Sigmoid colon (tissue), 4 donors: Measurements from ENCODE around the gene TNIK.

Experiments
- CTCF ChIP-seq, 4 experiments: fragments of 450-650 bp in 3 of 4; fragments of 200-600 bp in 1 of 4; IDR thresholded peaks; one replicate each; pipeline ENCODE4 v1.5.1; 2016 to 2019; ENCODE audit warnings: antibody characterized with exemption in 4 of 4, mild to moderate bottlenecking in 3 of 4, moderate library complexity in 2 of 4
- POLR2A ChIP-seq, 2 donors: fragments of 450-650 bp; IDR thresholded peaks; one replicate each; pipeline ENCODE4 v1.6.1; 2016; ENCODE audit warnings: antibody characterized with exemption in 2 of 2, mild to moderate bottlenecking in 2 of 2, moderate library complexity in 2 of 2
- POLR2AphosphoS5 ChIP-seq, 4 donors: sonication (generic); formaldehyde crosslinking; IDR thresholded peaks; one replicate each; pipeline ENCODE4 v1.6.1; 2017; ENCODE audit warnings: antibody characterized with exemption in 4 of 4

GRCh38 chr3:171142985-171143384, 317.2 kb downstream of the TNIK start:
- TF ChIP-seq CTCF (IDR thresholded peaks at IDR 0.05) (no peak), POLR2A (IDR thresholded peaks at IDR 0.05) (no peak), POLR2AphosphoS5 (IDR thresholded peaks at IDR 0.05) (no peak)
